CD14-positive monocyte (primary cell): Measurements from ENCODE around the gene TANC1. TPM values are rescaled to one million over a fixed set of nuclear protein-coding genes. Genes with fewer than 3 reads are reported as not detected.

ENCODE experiments used
- DNase-seq, 3 donors: peaks; one replicate each; pipeline ENCODE4 v3.0.0-alpha.2; 2011 to 2022
- H2AFZ ChIP-seq: 2 replicates; pipeline ENCODE4 v1.6.0; 2012; ENCODE audit warnings: mild to moderate bottlenecking, low read depth, low read length, inconsistent platforms; ENCODE audit not compliant: insufficient read depth, poor library complexity, severe bottlenecking
- H3K27ac ChIP-seq, 2 donors: 1 replicate in 1 of 2; 2 replicates in 1 of 2; pipeline ENCODE4 v1.5.1; 2012 to 2013; ENCODE audit warnings: low read length in 2 of 2, control low read depth in 1 of 2, inconsistent platforms in 1 of 2, low read depth in 1 of 2, mild to moderate bottlenecking in 1 of 2
- H3K27me3 ChIP-seq, 2 donors: one replicate each; pipeline versions ENCODE4 v1.6.0 to v1.6.1; 2011 to 2013; ENCODE audit warnings: low read length in 2 of 2; ENCODE audit not compliant: control insufficient read depth in 2 of 2, insufficient read depth in 2 of 2
- H3K36me3 ChIP-seq, 2 donors: replicated peaks in 1 of 2; 1 replicate in 1 of 2; 2 replicates in 1 of 2; pipeline versions ENCODE4 v1.5.1 to v1.6.1; 2012 to 2013; ENCODE audit warnings: low read length in 2 of 2, control low read depth in 1 of 2, inconsistent platforms in 1 of 2, mild to moderate bottlenecking in 1 of 2; ENCODE audit not compliant: insufficient read depth in 2 of 2, control insufficient read depth in 1 of 2
- H3K4me1 ChIP-seq, 2 donors: 1 replicate in 1 of 2; 2 replicates in 1 of 2; pipeline versions ENCODE4 v1.5.1 to v1.6.1; 2012 to 2013; ENCODE audit warnings: low read length in 2 of 2, control low read depth in 1 of 2, inconsistent platforms in 1 of 2, mild to moderate bottlenecking in 1 of 2, moderate library complexity in 1 of 2; ENCODE audit not compliant: insufficient read depth in 2 of 2, control insufficient read depth in 1 of 2
- H3K4me2 ChIP-seq: replicated peaks from 2 replicates; pipeline ENCODE3; 2012; ENCODE audit warnings: low read length, moderate library complexity, mild to moderate bottlenecking; ENCODE audit not compliant: poor library complexity, severe bottlenecking; ENCODE audit errors: extremely low read depth
- H3K4me3 ChIP-seq, 3 experiments: fragments of 200-600 bp in 1 of 3; sonication (generic) in 1 of 3; replicated peaks in 1 of 3; 1 replicate in 2 of 3; 2 replicates in 1 of 3; pipeline ENCODE4 v1.5.1; 2011 to 2013; ENCODE audit warnings: low read length in 3 of 3, mild to moderate bottlenecking in 3 of 3, control low read depth in 2 of 3, low read depth in 2 of 3, inconsistent platforms in 1 of 3, moderate library complexity in 1 of 3
- H3K79me2 ChIP-seq: 2 replicates; pipeline ENCODE4 v1.6.0; 2012; ENCODE audit warnings: mild to moderate bottlenecking, control low read depth, inconsistent platforms, low read length, moderate library complexity; ENCODE audit not compliant: insufficient read depth
- H3K9ac ChIP-seq: 2 replicates; pipeline ENCODE4 v1.6.0; 2017; ENCODE audit warnings: low read length, mild to moderate bottlenecking; ENCODE audit not compliant: insufficient read depth, poor library complexity, severe bottlenecking
- H3K9me3 ChIP-seq, 2 donors: replicated peaks in 1 of 2; 1 replicate in 1 of 2; 2 replicates in 1 of 2; pipeline versions ENCODE4 v1.5.1 to v1.6.1; 2012 to 2013; ENCODE audit warnings: low read length in 2 of 2, control low read depth in 1 of 2; ENCODE audit not compliant: control insufficient read depth in 1 of 2, insufficient read depth in 1 of 2
- H4K20me1 ChIP-seq: 2 replicates; pipeline ENCODE4 v1.6.0; 2012; ENCODE audit warnings: mild to moderate bottlenecking, low read length, control low read depth, moderate library complexity; ENCODE audit not compliant: insufficient read depth
- H3K27ac Mint-ChIP-seq, 7 donors: one replicate each; pipeline ENCODE4 v1.8.0; 2020; ENCODE audit warnings: mild to moderate bottlenecking in 7 of 7, mixed read lengths in 7 of 7, moderate library complexity in 6 of 7, inconsistent platforms in 2 of 7
- H3K27me3 Mint-ChIP-seq, 3 donors: one replicate each; pipeline ENCODE4 v1.8.0; 2021 to 2022; ENCODE audit warnings: low read depth in 3 of 3, mild to moderate bottlenecking in 3 of 3, mixed read lengths in 3 of 3, moderate library complexity in 3 of 3, inconsistent platforms in 1 of 3
- H3K36me3 Mint-ChIP-seq, 2 donors: one replicate each; pipeline ENCODE4 v1.8.0; 2020; ENCODE audit warnings: mixed read lengths in 2 of 2, inconsistent platforms in 1 of 2, mild to moderate bottlenecking in 1 of 2
- H3K4me1 Mint-ChIP-seq: one replicate; pipeline ENCODE4 v1.8.0; 2020; ENCODE audit warnings: mild to moderate bottlenecking, mixed read lengths
- H3K4me3 Mint-ChIP-seq, 2 donors: one replicate each; pipeline ENCODE4 v1.8.0; 2020; ENCODE audit warnings: mild to moderate bottlenecking in 2 of 2, mixed read lengths in 2 of 2, moderate library complexity in 1 of 2
- H3K9me3 Mint-ChIP-seq, 7 donors: one replicate each; pipeline ENCODE4 v1.8.0; 2020 to 2022; ENCODE audit warnings: mixed read lengths in 7 of 7, mild to moderate bottlenecking in 6 of 7, moderate library complexity in 6 of 7, inconsistent platforms in 2 of 7
- CTCF ChIP-seq: fragments of 200-600 bp; IDR thresholded peaks from one replicate; pipeline ENCODE4 v1.8.0; 2022; ENCODE audit warnings: antibody characterized with exemption, mild to moderate bottlenecking
- WGBS: methylation state at CpG from one replicate; pipeline ENCODE4 v1.1.5; 2013; ENCODE audit warnings: missing lambda C conversion rate; ENCODE audit not compliant: insufficient coverage; 5-methylcytosine and 5-hydroxymethylcytosine counted together
- intact Hi-C, 2 donors: fragments of 100-400 bp; cut with micrococcal nuclease; formaldehyde crosslinking; loops; one replicate each; pipeline versions ENCODE4 v1.15.0 to v1.15.1; 2023
- polyA plus RNA-seq, 3 donors: library from polyadenylated mRNA; depleted of rRNA in 1 of 3; unstranded in 2 of 3; stranded (reverse) in 1 of 3; fragments of 300-500 nt in 2 of 3; fragments of >200 nt in 1 of 3; fragmentation: Illumina TruSeq in 2 of 3; gene quantifications; 1 replicate in 2 of 3; 2 replicates in 1 of 3; pipeline ENCODE4 v1.2.3, GENCODE V29; 2012 to 2021

Gene TANC1
- polyA plus RNA-seq, 3 donors = 0.04 TPM; not detected in 2

GRCh38 chr2:159130302-159130701 lies 161.9 kb downstream of the TANC1 start:
- Histone ChIP-seq H4K20me1 (no peaks in the 10 kb centered on the region), H2AFZ (peak overlapping the region; percentile 49), H3K27ac (no peak overlapping the region), H3K4me1 (peaks cover 3 to 8% of the 10 kb centered on the region in 2 donors), H3K27me3 (peaks cover 0 to 6% of the 10 kb centered on the region in 2 donors), H3K79me2 (no peaks in the 10 kb centered on the region), H3K36me3 (no peaks in the 10 kb centered on the region), H3K9me3 (no peaks in the 10 kb centered on the region), H3K9ac (no peak overlapping the region), H3K4me3 (no peak overlapping the region), H3K4me2 (peak overlapping the region; percentile 20)
- H3K4me3 Mint-ChIP-seq = peak overlapping the region in 1 of 2 donors; percentile 61
- DNase-seq = no peak
- intact Hi-C loops = no loop called here
- no peaks in the 10 kb centered on the region for H3K36me3 Mint-ChIP-seq
- TF ChIP-seq CTCF = no peak
- no peak overlapping the region for H3K27ac Mint-ChIP-seq
- peaks cover 2 to 12% (median 6%) of the 10 kb centered on the region in 3 donors for H3K27me3 Mint-ChIP-seq
- 0% methylated on average over 3 of the region's 6 CpGs for WGBS
- H3K9me3 Mint-ChIP-seq = peaks cover 0 to 4% (median 0%) of the 10 kb centered on the region in 7 donors
- peaks cover 15% of the 10 kb centered on the region for H3K4me1 Mint-ChIP-seq

- Histone ChIP-seq H3K9ac (no peak overlapping the region), H3K79me2 (no peaks in the 10 kb centered on the region), H3K27ac (no peak overlapping the region), H4K20me1 (no peaks in the 10 kb centered on the region), H3K4me1 (peaks cover 0 to 7% of the 10 kb centered on the region in 2 donors), H2AFZ (no peak overlapping the region), H3K36me3 (no peaks in the 10 kb centered on the region), H3K9me3 (no peaks in the 10 kb centered on the region), H3K4me3 (no peak overlapping the region), H3K4me2 (no peak overlapping the region), H3K27me3 (peaks cover 0 to 6% of the 10 kb centered on the region in 2 donors)
- intact Hi-C loops = no loop called here
- Mint-ChIP-seq H3K4me1 (peaks cover 9% of the 10 kb centered on the region), H3K27me3 (peaks cover 2 to 12% (median 6%) of the 10 kb centered on the region in 3 donors), H3K36me3 (no peaks in the 10 kb centered on the region), H3K27ac (no peak overlapping the region), H3K9me3 (peaks cover 0 to 4% (median 0%) of the 10 kb centered on the region in 7 donors), H3K4me3 (no peak overlapping the region)
- no CpG with 5 or more reads among the region's 7 CpGs for WGBS
- DNase-seq = no peak
- no peak for TF ChIP-seq CTCF
These were observed 162.9 kb downstream of the TANC1 start for GRCh38 chr2:159131267-159131913.
